ENCODE measurements around the gene TSPAN32. TPM values are rescaled to one million over a fixed set of nuclear protein-coding genes. Genes with fewer than 3 reads are reported as not detected.

Gene TSPAN32
- polyA plus RNA-seq, 1 experiment: 0.42 TPM

DNA sequence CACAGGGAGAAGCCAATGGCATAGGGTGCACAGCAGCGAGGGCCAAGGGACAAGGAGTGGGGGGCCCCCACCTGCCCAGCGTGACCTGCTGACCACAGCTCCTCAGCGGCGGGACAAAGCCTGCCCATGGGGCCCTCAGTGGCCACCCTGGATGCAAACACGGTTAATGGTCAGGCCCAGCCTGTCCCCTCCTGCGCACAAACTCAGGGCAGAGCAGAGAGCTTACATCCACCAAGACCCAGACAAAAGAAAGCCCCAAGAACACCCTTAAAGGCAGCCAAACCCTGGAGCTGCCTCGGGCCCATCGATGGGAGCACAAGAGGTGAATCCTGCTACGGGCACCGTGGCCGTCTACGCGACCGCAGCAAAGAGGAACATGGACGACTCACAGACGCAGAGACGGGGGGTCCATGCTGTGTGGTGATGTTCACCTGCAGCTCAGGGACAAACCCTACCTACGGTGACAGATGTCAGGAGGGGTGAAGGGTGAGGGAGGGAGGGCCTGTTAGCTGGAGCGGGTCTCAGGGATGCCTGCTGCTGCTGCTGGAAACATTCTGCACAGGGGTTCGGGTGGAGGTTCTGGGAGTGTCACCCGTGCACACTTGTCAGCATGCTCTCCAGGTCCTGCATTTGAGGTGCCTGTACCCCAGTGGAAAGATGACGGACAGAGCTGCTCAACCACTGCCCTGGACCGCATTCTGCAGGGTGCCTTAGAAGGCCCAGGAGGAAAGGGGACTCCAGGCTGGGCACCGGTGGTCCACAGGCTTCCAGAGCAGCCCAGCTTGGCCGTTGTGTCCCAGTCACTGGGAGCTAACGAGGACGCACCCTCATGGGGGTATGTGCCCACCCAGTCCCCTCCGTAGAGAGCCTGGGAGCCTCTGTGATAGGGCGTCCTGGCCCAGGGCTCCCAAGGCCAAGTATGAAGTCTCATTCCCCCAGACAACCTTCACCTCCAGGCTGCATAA, 43.0 kb upstream of the TSPAN32 start:
- TF ChIP-seq, protein P1, sequence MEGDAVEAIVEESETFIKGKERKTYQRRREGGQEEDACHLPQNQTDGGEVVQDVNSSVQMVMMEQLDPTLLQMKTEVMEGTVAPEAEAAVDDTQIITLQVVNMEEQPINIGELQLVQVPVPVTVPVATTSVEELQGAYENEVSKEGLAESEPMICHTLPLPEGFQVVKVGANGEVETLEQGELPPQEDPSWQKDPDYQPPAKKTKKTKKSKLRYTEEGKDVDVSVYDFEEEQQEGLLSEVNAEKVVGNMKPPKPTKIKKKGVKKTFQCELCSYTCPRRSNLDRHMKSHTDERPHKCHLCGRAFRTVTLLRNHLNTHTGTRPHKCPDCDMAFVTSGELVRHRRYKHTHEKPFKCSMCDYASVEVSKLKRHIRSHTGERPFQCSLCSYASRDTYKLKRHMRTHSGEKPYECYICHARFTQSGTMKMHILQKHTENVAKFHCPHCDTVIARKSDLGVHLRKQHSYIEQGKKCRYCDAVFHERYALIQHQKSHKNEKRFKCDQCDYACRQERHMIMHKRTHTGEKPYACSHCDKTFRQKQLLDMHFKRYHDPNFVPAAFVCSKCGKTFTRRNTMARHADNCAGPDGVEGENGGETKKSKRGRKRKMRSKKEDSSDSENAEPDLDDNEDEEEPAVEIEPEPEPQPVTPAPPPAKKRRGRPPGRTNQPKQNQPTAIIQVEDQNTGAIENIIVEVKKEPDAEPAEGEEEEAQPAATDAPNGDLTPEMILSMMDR (IDR thresholded peaks at IDR 0.05; ENCODE audit: insufficient read depth, low read depth, low read length): no peak
- Histone ChIP-seq H3K4me3 (ENCODE audit: low read depth, low read length) (no peak overlapping the region), H3K27me3 (ENCODE audit: control insufficient read depth, insufficient read depth, low read length) (peaks cover 2% of the 10 kb centered on the region), H3K36me3 (ENCODE audit: control insufficient read depth, insufficient read depth, low read length) (no peaks in the 10 kb centered on the region)
- POLR2A ChIA-PET: no interaction called here
- no peak for DNase-seq (ENCODE audit: low read depth)
- CTCF ChIA-PET: no interaction called here

DNA sequence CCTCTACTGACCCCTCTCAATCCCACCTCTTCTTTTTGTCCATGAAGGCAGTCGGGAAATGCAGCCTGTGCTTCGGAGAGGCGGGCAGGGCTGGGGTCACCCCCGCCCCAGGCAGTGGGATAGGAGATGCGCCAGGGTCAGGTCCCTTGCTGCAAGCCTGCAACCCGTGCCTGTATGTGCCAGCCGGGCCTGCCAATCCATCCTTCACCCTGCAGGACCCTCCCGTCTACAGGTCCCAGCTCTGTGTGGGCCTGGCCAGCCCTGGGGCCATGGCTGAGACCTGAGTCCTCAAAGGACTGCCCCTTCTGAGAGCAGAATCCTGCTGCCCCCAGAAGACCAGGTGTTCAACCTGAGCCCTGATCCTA, 42.4 kb upstream of the TSPAN32 start:
- DNase-seq (ENCODE audit: low read depth): no peak
- Histone ChIP-seq H3K4me3 (ENCODE audit: low read depth, low read length) (no peak overlapping the region), H3K27me3 (ENCODE audit: control insufficient read depth, insufficient read depth, low read length) (peaks cover 4% of the 10 kb centered on the region), H3K36me3 (ENCODE audit: control insufficient read depth, insufficient read depth, low read length) (no peaks in the 10 kb centered on the region)
- TF ChIP-seq, protein P1 (IDR thresholded peaks at IDR 0.05; ENCODE audit: insufficient read depth, low read depth, low read length): no peak
- CTCF ChIA-PET: no interaction called here
- POLR2A ChIA-PET: no interaction called here

DNA sequence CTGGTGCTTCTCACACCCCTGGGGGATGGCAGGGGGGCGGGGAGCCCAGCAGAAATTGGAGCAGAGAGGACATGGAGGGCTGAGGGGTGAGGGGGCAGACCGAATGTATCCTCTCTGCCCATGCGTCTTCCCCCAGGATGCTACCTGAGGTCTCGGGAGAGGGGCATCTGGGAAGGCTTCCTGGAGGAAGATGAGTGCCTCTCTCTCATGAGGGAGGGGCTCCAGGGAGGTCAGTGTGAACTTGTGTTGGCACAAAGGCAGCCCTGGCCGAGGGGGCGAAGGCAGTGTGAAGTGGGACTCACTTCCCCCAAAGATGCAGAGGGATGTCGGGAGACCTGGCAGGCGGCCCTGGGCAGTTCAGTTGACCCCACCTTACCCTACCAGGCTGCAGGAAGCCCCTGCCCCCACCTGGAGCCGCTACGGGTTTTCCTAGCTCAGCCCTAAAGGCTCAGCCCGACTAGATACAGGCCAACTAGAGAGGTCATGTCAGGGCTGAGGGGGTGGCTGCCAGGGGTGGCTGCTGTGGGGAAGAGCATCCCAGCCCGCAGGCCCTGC, 41.8 kb upstream of the TSPAN32 start:
- H3K4me3 ChIP-seq (ENCODE audit: low read depth, low read length): no peak overlapping the region
- TF ChIP-seq, protein P1 (IDR thresholded peaks at IDR 0.05; ENCODE audit: insufficient read depth, low read depth, low read length): no peak
- H3K36me3 ChIP-seq (ENCODE audit: control insufficient read depth, insufficient read depth, low read length): no peaks in the 10 kb centered on the region
- POLR2A ChIA-PET: no interaction called here
- DNase-seq (ENCODE audit: low read depth): no peak
- peaks cover 4% of the 10 kb centered on the region for H3K27me3 ChIP-seq (ENCODE audit: control insufficient read depth, insufficient read depth, low read length)
- CTCF ChIA-PET: no interaction called here

DNA sequence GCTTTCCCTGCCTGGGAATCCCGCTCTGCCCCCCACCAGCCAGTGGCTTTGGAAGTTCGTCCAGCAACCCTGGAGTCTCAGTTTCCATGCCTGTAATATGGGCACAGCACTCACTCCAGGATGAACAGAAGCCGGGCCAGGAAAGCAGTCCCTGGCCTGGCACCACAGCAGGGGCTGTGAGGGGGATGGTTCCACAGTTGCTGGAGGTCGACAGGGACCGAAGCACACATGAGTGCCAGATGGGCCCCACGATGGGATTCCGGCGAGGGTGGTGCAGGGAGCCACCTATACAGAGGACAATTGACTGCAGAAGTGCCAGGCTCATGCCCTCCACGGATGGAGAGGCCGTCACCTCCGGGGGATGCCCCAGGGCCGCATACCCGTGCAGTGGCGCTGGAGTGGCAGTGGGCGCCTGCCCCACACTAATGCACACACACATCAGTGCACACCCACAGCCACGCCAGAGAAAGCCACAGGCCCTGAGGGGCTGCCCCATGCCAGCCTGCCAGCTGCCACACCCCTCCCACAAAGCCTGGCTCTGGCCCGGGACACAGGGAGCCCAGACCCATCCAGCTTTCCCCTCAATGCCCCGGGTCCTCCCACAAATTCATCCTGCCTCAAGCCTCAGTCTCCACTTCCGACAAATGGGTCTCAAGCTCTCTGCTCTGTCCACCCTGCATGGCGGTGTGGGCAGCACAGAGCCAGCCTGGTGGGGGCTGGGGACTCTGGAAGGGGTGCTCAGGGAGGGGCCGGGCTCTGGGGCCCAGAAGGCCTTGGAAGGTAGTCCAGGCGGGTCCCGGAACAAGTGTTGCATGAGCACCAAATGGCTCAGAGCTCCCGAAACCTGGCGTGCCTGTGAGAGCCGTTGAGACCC, 41.1 kb upstream of the TSPAN32 start:
- CTCF ChIA-PET: interaction anchor here (1.3 kb wide), 1 partner anchor 160 kb away, joined by 3 read pairs; no protein-coding TSS in a partner anchor
- peaks cover 4% of the 10 kb centered on the region for H3K27me3 ChIP-seq (ENCODE audit: control insufficient read depth, insufficient read depth, low read length)

More for the DNA sequence above, 41.1 kb upstream of the TSPAN32 start:
- Histone ChIP-seq H3K36me3 (ENCODE audit: control insufficient read depth, insufficient read depth, low read length) (no peaks in the 10 kb centered on the region), H3K4me3 (ENCODE audit: low read depth, low read length) (no peak overlapping the region)
- POLR2A ChIA-PET: no interaction called here
- TF ChIP-seq, protein P1 (IDR thresholded peaks at IDR 0.05; ENCODE audit: insufficient read depth, low read depth, low read length): no peak
- no peak for DNase-seq (ENCODE audit: low read depth)

Data from BJ (cell line).